Fibroblast of lung (primary cell): Measurements from ENCODE around the gene ADM. TPM values are rescaled to one million over a fixed set of nuclear protein-coding genes. Genes with fewer than 3 reads are reported as not detected.

Experiments used
- DNase-seq, 2 donors: peaks; one replicate each; pipeline versions ENCODE4 v3.0.0 to v3.0.0-alpha.2; 2010; ENCODE audit warnings: low read depth in 2 of 2
- H2AFZ ChIP-seq: 2 replicates; pipeline ENCODE4 v1.5.1; 2012; ENCODE audit warnings: low read length, control low read depth, inconsistent platforms
- H3K27ac ChIP-seq: 2 replicates; pipeline ENCODE4 v1.5.1; 2011; ENCODE audit warnings: low read length, control low read depth; ENCODE audit not compliant: insufficient read depth
- H3K27me3 ChIP-seq: 2 replicates; pipeline ENCODE4 v1.5.1; 2011; ENCODE audit warnings: mild to moderate bottlenecking, low read length; ENCODE audit not compliant: control insufficient read depth, insufficient read depth
- H3K36me3 ChIP-seq: 2 replicates; pipeline ENCODE4 v1.5.1; 2011; ENCODE audit warnings: low read length; ENCODE audit not compliant: control insufficient read depth, insufficient read depth
- H3K4me1 ChIP-seq: 2 replicates; pipeline ENCODE4 v1.5.1; 2011; ENCODE audit warnings: low read length; ENCODE audit not compliant: control insufficient read depth, insufficient read depth; ENCODE audit errors: extremely low read depth
- H3K4me2 ChIP-seq: 2 replicates; pipeline ENCODE4 v1.5.1; 2011; ENCODE audit warnings: low read length, control low read depth; ENCODE audit not compliant: insufficient read depth; ENCODE audit errors: extremely low read depth
- H3K4me3 ChIP-seq, 4 experiments: fragments of 200-600 bp in 1 of 4; sonication (generic) in 1 of 4; replicated peaks in 1 of 4; 2 replicates each; pipeline ENCODE4 v1.5.1; 2011 to 2016; ENCODE audit warnings: low read length in 4 of 4, low read depth in 3 of 4, mild to moderate bottlenecking in 3 of 4, control low read depth in 2 of 4, inconsistent platforms in 1 of 4, mixed read lengths in 1 of 4; ENCODE audit not compliant: insufficient read depth in 1 of 4; ENCODE audit errors: control extremely low read depth in 1 of 4
- H3K79me2 ChIP-seq: 2 replicates; pipeline ENCODE4 v1.5.1; 2012; ENCODE audit warnings: mild to moderate bottlenecking, low read length, inconsistent platforms; ENCODE audit not compliant: control insufficient read depth, insufficient read depth
- H3K9ac ChIP-seq: 2 replicates; pipeline ENCODE4 v1.5.1; 2011; ENCODE audit warnings: mild to moderate bottlenecking, low read length, control low read depth; ENCODE audit not compliant: insufficient read depth
- H3K9me3 ChIP-seq: 2 replicates; pipeline ENCODE4 v1.5.1; 2012; ENCODE audit warnings: low read depth, low read length; ENCODE audit not compliant: control insufficient read depth, insufficient read depth
- H4K20me1 ChIP-seq: 2 replicates; pipeline ENCODE4 v1.5.1; 2011; ENCODE audit warnings: low read length; ENCODE audit not compliant: control insufficient read depth, insufficient read depth; ENCODE audit errors: extremely low read depth
- CTCF ChIP-seq, 2 donors: IDR thresholded peaks in 1 of 2; conservative IDR thresholded peaks in 1 of 2; 1 replicate in 1 of 2; 2 replicates in 1 of 2; pipeline ENCODE4 v1.5.1; 2011 to 2012; ENCODE audit warnings: low read length in 2 of 2, control low read depth in 1 of 2, inconsistent platforms in 1 of 2, low read depth in 1 of 2, mild to moderate bottlenecking in 1 of 2
- EZH2 ChIP-seq: IDR thresholded peaks from 2 replicates; pipeline ENCODE4 v1.5.1; 2012; ENCODE audit warnings: low read length, control low read depth, mild to moderate bottlenecking; ENCODE audit errors: missing control alignments
- polyA plus RNA-seq, 2 donors: library from polyadenylated mRNA; depleted of rRNA in 1 of 2; stranded (reverse) in 1 of 2; unstranded in 1 of 2; fragments of >200 nt; gene quantifications; 2 replicates each; pipeline ENCODE4 v1.2.1, GENCODE V29; 2011 to 2012; ENCODE audit warnings: missing spikeins in 1 of 2
- total RNA-seq: library from RNA; depleted of rRNA; stranded (reverse); fragments of >200 nt; gene quantifications from 2 replicates; pipeline ENCODE4 v1.2.1, GENCODE V29; 2014

The ADM gene
- total and polyA plus RNA-seq, 2 donors (not counting 1 experiment from before 2014, with no cell fraction given): 989 to 1,010 TPM

DNA sequence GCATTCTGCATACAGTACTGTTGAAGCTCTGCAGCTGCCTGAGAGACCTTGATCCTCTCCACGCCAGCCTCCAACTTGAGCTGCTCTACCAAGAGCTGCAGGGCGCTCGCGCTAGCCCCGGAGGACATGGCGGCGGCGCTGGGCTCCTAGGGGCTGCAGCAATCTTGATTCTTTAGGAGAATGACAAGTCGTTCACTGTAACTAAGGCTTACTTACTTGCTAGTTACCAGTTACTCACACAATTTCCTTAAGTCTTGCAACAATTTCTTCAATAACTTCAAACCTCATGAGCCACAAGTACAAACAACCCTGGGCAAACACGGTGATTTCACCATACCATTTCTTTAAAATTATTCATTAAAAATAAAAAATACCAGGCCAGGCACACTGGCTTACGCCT lies 32.7 kb upstream of the ADM start:
- peaks cover 12% of the 10 kb centered on the region for H3K79me2 ChIP-seq
- H3K4me1 ChIP-seq: peaks cover 2% of the 10 kb centered on the region
- H3K27me3 ChIP-seq: no peaks in the 10 kb centered on the region
- peak in 1 of 2 donors; percentile 12 for DNase-seq
- H3K4me2 ChIP-seq: no peak overlapping the region
- no peak overlapping the region for H3K27ac ChIP-seq
- TF ChIP-seq EZH2 (no peak), CTCF (conservative IDR thresholded peaks at IDR 0.05 in 1 of 2, IDR thresholded peaks at IDR 0.05 in 1 of 2; ENCODE audit: low read depth in 1 of 2, low read length in 2 of 2) (no peak)
- no peaks in the 10 kb centered on the region for H3K36me3 ChIP-seq
- no peak overlapping the region for H3K9ac ChIP-seq
- no peaks in the 10 kb centered on the region for H4K20me1 ChIP-seq
- H3K9me3 ChIP-seq: no peaks in the 10 kb centered on the region
- H3K4me3 ChIP-seq: no peak overlapping the region
- H2AFZ ChIP-seq: no peak overlapping the region

DNA sequence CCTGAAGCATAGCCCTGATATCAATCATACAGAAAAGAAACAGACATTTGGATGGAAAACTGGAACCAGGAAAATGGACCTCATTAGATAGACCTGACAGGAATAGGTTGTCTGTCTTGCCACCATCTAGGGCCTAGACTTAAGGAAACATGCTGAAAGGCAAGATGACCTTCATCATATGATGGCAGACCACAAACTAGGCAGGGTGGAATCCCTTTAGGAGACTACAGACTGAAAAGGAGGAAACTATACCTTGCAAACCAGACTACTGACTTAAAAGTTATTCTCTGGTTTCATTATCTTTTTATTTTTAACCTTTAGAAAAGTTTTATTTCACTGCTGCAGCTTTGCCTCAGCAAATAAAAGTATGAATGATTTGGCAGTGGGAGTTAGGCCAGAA lies 31.1 kb upstream of the ADM start:
- H3K4me2 ChIP-seq: no peak overlapping the region
- peaks cover 14% of the 10 kb centered on the region for H3K79me2 ChIP-seq
- H3K9ac ChIP-seq: no peak overlapping the region
- no peaks in the 10 kb centered on the region for H3K27me3 ChIP-seq
- H4K20me1 ChIP-seq: no peaks in the 10 kb centered on the region
- peaks cover 2% of the 10 kb centered on the region for H3K4me1 ChIP-seq
- no peak for DNase-seq
- no peak overlapping the region for H3K4me3 ChIP-seq
- H3K9me3 ChIP-seq: no peaks in the 10 kb centered on the region
- no peak overlapping the region for H2AFZ ChIP-seq
- H3K27ac ChIP-seq: no peak overlapping the region
- H3K36me3 ChIP-seq: no peaks in the 10 kb centered on the region
- no peak for TF ChIP-seq EZH2
- no peak for TF ChIP-seq CTCF (conservative IDR thresholded peaks at IDR 0.05 in 1 of 2, IDR thresholded peaks at IDR 0.05 in 1 of 2; ENCODE audit: low read depth in 1 of 2, low read length in 2 of 2)

GRCh38 chr11:10274726-10275125 lies 30.1 kb upstream of the ADM start:
- Histone ChIP-seq H3K4me2 (no peak overlapping the region), H3K79me2 (peaks cover 15% of the 10 kb centered on the region), H3K36me3 (no peaks in the 10 kb centered on the region), H3K27ac (no peak overlapping the region), H4K20me1 (no peaks in the 10 kb centered on the region), H2AFZ (no peak overlapping the region), H3K4me1 (no peaks in the 10 kb centered on the region), H3K4me3 (no peak overlapping the region), H3K27me3 (no peaks in the 10 kb centered on the region), H3K9ac (no peak overlapping the region), H3K9me3 (no peaks in the 10 kb centered on the region)
- DNase-seq: peak in 1 of 2 donors; percentile 30
- no peak for TF ChIP-seq CTCF (conservative IDR thresholded peaks at IDR 0.05 in 1 of 2, IDR thresholded peaks at IDR 0.05 in 1 of 2; ENCODE audit: low read depth in 1 of 2, low read length in 2 of 2)
- no peak for TF ChIP-seq EZH2
